Germinal center (tissue), 1 donor: ENCODE data around the gene PGGHG.
"Not testable (repeated sequence)": the region's sequence is repeated elsewhere in the genome, so short reads cannot be mapped to it uniquely, and the experiment has no call there.

Experiments used
- DNase-seq: peaks from one replicate; pipeline ENCODE4 v3.0.0; 2012; ENCODE audit warnings: mixed read lengths, low spot score

PGGHG gene

DNA sequence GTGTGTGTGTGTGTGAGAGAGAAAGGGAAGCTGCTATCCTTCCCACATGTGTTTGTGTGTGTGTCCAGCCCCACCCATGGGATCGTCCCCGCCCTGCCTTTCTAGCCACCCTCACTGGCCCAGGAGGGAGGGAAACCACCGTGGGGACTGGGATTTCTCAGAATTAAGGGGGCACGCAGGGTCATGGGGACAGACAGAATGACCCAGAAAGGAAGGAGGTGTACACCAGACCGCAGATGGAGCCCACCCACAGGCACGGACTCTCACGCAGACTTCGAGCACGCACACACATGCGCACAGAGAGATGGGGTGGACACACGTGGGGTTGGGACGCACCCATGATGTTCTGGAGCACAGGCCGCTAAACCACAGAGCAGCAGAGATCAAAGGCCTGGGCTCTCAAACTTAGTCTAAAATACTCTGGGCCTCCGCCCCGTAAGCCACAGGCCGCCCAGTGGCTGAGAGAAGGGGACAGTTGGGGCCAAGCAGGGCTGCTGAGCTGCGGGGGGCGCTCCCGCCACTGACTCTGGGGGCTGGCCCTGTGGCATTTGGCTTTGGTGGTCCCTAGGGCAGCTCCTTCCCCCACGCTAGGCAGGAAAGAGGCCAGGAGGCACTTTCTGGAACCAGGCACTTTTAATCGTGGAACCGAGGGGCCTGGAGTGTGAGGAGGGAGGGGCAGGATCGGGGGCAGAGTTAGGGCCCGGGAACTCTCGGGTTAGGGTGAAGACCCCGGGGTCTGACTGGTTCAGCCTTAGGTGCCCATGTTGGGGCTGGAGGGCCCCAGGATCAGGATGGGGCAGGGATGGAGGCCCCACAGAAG, 8.9 kb downstream of the PGGHG start:
- no peak for DNase-seq

DNA sequence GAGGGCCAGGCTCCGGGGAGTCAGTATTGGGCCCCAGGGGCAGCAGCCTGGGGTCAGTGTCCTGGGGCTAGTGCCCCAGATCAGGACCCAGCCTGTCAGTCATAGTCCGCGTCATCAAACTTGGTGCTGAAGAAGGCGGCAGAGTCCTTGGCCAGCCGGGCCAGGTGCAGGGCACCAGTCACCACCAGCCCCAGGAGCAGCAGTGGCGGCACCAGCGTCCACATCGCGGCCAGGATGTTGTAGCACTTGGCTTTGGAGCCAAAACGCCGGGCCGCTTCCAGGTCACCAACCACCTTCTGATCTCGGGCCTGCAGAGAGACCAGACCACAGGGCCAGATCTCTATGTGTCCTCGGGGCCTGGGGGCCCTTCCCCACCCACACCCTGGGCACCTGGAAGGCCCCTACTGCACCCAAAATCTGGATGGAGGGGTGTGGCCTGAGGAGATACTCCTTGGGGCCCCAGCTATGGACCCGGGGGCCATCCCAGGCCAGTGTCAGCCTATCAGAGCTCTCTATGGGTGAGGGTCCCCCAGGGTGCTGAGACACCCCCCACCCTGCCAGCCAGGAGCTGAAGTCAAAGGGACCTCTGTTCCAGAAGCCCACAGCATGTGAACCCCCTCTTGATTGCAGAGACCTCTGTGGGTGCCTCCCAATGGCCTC, 9.6 kb downstream of the PGGHG start:
- DNase-seq: no peak

DNA sequence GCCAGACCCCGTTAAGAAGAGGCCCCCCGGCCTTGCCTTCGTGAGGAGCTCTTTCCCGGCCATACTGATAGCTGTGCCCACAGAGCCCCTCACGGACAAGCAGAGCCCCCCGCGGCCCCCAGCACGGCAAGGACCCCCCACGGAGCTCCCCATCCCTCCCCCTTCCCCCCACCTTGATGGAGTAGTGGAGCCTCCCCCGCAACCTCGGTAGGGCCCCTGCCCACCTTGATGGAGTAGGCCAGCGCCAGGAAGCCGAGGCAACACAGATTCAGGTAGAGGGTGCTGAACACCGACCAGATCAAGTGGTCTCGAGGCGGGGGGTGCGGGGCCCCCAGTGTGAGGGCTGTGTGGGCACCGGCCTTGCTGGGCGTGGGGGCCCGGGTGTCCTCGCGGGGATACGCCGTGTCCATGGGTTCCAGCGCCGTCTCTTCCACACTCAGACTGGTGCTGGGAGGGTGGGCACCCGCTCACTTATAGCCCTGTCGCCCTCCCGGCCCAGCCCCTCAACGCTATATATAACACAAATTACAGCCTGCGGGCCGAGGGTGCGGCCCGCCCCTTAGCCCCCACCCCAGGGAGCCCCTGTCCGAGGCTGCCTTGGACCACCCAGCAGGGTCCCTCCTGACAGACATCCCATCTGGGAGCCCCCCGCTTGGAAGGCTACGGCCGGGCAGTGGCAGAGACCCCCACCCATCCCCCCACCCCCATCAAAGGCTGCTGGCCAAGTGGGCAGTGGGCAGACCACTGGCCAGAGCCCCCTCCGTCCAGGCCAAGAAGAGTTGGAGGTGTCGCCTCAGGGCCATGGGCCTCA, 10.4 kb downstream of the PGGHG start, which contains the start of gene IFITM5:
Gene IFITM5, minus strand, starts transcription at position 446 of the 811 bp plus-strand sequence. Its CDS starts 36 bp downstream, at position 410.
- DNase-seq: no peak

DNA sequence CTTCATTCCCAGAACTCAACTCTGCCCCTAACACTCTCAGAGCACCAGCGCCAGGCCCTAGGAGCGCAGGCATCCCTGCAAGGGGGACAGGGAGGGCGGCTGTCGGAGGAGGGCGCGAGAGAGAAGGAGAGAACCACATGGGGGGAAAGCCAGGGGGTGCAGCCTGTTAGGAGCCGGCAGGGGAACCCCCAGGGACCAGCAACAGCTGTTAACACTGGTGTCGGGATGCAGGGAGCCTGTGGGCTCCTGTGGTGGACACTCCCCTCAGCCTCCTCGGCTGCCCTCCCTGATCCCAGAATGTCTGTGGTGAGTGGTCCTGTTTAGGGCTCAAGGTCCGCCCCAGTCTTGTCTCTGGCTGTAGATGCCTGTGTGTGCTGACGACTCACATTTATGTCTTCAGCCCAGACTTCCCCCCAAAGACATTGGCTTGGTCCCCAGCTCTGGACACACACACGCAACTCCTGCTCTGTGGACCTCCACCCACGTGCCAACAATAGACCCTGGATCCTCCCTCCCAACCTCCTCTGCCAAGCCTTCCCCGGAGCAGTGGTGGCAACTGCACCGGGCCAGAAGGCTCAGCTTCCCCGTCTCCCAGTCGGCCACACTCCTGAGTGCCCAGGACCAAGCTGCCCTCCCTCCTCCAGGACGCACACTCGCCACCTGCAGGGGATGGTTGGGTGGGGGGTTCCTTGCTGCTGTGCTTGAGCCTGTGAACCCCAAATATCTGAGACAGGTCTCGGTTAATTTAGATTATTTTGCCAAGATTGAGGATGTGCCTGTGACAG, 11.2 kb downstream of the PGGHG start:
- no peak for DNase-seq

DNA sequence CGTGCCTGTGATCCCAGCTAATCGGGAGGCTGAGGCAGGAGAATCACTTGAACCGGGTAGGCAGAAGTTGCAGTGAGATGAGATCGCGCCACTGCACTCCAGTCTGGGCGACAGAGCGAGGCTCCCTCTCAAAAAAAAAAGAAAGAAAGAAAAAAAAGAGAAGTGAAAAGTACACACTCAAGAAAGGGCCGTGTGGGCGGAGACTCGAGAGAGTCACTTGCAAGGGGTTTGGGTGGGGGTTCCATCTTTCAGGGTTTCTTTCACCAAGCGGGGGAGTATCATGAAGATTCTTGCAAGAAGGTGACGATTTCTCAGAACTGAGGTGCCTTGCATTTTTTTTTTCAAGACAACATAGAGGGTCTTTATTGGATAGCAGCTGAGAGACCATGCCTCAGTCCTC, 14.4 kb downstream of the PGGHG start:
- DNase-seq: no peak

DNA sequence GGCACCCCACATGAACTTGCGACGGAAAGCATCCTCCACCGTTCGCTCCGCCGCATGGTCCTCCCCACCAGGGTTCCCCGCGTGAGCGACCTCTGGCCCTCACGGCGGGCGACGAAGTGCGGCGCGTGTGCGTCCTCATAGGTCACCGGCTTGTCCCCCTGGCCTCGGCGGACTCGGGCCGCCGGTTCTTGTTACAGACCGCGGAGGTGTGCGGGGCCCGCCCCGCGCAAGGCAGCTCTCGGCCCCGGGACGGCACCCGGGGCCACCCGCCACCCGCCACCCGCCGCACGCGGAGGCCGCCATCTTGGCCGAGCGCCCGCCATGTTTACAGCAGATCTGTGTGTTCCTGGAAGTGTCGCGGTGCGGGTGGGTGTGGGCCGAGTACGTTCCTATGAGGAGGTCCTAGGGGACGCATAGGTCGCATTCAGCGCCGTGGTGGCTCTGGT, 15.2 kb downstream of the PGGHG start:
- DNase-seq: no peak

DNA sequence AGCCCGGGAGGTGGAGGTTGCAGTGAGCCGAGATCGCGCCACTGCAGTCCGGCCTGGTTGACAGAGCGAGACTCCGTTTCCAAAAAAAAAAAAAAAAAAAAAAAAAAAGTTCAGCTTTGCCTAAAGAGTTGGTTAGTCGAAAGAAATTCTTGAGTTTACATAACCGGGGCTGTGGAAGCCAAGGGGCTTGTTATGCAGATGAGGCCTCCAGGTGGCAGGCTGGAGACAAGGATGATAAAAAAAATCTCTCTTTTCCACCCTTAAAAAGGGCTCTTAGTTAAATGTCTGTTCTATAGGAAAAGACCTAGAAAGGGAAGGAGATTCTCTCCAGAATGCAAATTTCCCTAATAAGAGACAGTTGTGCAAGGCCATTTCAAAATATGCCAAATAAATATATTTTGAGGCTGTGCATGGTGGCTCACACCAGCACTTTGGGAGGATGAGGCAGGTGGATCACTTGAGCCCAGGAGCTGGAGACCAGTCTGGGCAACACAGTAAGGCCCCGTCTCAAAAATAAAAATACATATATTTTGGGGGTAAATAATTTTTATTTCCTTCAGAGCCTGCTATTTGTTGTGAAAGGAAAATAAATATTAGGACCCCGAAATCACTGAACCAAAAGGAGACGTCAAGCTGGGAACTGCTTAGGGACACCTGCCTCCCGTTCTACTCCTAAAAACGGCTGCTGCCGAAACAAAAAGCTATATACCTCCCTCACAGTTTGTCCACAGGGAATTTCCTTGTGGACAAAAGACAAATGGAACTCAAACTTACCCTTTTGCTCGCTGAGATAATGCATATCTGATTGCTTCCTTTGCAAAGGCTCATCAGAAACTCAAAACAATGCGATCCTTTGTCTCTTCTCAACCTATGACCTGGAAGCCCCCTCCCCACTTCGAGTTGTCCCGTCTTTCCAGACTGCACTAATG, 16.3 kb downstream of the PGGHG start:
- DNase-seq: peak; percentile 70

DNA sequence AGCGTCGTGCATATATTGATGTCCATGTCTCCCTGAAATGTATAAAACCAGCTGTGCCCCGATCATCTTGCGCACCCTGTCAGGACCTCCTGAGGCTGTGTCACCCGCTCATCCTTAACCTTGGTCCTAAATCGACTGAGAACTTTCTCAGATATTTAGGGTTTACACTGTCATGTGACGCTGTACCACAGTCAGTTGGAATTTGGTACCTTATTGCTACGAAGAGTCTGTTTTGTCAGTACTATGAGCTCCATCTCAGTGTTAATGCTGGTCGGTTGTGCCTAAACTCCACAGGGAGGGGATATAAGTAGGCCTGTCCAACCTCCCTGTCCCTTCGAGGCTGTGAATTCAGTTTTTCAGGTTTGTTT, 16.9 kb downstream of the PGGHG start:
- no peak for DNase-seq

DNA sequence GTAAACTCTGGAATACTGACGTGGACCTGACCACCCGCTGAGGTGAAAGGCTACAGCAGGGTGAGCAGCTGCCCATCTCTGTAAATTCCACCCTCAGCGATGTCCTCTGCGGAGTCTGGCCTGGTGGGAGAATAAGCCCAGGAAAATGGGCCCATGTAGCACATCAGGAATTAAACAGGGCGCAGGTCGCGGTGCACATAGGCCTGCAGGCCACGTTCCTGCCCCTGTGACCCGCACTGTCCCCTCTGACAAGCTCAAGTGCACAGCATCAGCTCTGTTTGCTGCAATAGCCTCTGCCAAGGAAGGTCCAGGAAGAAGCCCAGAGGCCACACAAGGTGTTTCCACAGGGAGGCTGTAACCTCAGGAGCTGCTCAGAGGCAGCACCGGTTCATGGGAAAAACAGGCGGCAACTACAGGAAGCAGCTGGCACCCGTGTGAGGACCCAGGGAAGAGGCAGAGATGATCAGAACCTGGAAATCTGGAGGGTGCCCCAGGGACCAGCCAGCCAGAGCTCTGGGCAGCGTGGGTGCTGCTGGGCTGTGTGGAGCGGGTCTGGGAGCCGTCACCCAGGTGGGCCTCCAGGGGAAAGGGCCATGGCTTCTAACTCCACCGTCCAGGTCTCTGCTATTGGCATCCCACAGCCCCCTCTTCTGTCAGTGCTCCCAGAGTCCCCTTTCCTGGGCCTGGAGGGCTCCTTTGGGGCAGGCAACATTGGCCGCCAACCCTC, 17.9 kb downstream of the PGGHG start:
- DNase-seq: no peak

DNA sequence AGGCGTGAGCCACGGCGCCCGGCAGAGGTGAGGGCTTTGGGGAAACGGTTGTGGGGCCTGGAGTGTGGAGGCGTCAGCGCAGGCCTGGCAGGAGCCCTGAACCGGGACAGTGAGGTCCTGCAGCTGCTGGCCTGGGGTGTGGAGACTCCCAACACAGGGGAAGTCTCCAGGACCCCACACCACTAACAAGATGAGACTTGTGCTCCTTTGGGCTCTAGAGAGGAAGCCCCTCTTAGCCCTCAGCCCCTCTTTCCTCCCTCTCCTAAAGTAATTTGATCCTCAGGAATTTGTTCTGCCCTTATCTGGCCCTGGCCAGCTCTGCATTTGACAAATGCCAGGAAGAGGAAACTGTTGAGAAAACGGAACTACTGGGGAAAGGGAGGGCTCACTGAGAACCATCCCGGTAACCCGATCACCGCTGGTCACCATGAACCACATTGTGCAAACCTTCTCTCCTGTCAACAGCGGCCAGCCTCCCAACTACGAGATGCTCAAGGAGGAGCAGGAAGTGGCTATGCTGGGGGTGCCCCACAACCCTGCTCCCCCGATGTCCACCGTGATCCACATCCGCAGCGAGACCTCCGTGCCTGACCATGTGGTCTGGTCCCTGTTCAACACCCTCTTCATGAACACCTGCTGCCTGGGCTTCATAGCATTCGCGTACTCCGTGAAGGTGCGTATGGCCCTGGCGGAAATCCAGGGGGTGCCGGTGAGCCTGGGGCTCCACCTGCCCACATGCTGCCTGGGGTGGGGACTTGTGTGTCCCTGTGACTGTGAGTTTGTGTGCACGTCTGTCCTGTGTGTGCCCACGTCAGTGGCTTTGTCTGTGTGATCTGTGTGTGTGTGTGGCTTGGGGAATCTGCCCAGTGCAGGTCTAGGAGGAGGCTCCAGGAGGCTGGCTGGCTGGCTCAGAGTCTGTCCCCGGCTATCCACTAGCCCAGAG, 19.1 kb downstream of the PGGHG start, which contains the start of gene IFITM2:
Gene IFITM2, plus strand, starts transcription at position 51 of the 943 bp plus-strand sequence. Its CDS starts 377 bp downstream, at position 428.
- DNase-seq: not testable (repeated sequence)

DNA sequence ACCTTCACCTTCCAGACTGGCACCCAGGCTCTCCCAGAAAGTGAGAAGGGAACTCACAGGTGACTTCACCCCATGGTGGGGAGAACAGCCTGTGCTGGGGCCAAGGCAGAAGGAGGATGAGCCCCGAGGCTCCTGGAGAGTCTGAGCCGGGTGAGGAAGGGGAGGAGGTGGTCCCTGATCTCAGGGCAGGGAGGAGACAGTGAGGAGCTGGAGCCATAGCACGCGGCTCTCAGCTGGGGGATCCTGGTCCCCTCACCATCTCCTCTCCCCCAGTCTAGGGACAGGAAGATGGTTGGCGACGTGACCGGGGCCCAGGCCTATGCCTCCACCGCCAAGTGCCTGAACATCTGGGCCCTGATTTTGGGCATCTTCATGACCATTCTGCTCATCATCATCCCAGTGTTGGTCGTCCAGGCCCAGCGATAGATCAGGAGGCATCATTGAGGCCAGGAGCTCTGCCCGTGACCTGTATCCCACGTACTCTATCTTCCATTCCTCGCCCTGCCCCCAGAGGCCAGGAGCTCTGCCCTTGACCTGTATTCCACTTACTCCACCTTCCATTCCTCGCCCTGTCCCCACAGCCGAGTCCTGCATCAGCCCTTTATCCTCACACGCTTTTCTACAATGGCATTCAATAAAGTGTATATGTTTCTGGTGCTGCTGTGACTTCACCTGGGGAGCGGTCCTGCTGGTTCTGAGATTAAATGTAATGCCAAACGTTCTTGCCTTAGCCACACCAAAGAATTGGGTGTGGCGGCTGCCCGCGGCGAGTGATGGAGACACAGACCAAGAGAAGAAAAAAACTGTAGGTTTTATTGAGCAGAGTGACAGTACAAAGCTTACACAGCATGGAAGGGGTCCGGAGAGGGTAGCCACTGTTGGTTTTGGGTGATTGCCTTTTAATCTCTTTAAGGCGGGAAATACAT, 20.1 kb downstream of the PGGHG start:
- not testable (repeated sequence) for DNase-seq

DNA sequence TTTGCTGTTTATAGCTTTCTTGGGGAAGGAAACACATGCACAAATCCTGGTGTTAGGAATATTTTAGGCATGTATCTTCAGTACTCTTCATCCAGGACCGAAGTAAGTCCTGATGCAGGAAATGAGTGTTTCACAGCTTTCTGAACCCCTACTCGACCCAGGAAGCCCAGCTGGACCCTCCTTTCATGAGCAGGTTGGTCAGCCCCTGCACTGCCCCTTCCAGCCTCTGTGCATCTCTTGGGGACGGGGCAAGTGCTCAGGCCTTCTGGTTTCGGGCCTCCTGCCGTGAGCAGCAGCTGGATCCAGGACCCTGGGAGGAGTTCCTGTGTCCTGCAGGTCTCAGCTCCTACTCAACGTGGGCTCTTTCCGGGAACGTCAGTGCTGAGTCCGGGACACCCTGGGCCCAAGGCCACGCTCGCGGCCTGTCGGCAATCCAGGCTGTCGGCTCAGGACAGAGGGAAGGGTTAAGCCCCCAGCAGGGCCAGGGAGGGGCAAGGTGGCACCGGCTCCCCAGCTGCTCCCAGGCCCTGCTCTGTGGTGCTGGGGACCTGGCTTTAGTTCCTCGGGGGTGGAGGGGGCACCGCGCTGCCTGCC, 21.1 kb downstream of the PGGHG start:
- not testable (repeated sequence) for DNase-seq

DNA sequence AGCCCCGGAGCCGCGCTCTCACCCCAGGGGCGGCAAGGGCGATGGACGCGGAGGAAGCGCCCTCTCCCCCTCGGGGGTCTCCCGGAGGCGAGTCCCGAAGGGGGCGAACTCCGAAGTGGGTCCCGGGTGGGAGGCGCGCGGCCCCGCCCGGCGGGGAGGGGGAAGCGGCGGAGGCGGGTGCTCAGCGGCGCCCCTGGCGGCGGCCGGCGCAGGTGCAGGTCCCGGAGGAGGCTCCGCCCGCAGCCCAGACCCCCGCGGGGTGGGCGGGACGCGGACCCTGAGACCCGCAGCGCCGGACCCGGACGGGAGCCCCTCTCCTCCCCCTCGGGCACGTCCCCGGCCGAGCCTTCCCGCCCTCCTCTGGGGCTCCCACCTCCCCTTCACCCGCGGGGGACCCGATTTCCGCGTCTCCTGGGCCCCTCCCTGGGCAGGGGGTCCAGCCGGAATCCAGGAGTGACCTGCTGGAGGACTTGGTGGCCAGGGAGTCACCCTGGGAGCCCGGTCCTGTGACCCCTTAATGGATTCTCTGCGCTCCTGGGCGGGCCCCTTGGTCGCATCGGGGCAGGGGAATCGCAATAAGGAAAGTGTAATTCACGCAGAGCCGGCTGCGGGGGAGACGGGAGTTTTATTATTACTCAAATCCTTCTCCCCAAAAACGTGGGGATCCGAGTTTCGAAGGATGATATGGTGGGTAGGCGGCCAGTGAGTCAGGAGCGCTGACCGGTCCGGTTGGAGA, 22.3 kb downstream of the PGGHG start:
- DNase-seq: not testable (repeated sequence)

DNA sequence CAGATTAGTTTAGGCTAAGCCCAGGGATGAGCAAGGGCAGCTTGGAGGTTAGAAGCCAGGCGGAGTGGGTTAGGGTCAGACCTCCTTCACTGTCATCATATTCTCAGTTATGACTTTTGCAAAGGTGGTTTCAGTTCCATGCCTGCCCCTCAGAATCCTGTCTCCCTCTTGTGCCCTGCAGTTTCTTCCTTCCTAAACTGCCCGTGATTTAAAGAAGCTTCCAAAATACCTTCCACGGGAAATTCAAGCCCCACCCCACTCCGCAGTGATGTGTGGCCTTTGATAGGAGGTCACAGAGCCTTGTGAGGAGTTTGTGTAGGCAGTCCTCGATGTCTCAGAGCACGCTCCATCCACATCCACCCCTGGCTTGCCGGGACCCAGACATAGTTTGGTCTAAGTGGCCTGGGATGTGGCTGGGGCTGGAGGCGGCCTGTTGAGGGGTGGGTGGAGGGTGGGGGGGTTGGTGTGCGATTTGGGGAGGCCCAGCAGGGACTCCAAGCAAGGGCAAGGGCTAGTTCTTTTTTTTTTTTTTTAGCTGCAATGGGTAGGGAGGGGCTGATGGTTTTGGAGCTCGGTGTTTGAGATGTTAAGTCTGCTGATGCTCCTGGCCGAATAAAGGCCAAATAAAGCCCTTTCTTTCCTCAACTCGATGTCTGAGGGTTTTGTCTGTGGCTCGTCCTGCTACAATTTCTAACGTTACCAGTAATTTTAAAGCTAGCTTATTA, 23.3 kb downstream of the PGGHG start:
- no peak for DNase-seq

DNA sequence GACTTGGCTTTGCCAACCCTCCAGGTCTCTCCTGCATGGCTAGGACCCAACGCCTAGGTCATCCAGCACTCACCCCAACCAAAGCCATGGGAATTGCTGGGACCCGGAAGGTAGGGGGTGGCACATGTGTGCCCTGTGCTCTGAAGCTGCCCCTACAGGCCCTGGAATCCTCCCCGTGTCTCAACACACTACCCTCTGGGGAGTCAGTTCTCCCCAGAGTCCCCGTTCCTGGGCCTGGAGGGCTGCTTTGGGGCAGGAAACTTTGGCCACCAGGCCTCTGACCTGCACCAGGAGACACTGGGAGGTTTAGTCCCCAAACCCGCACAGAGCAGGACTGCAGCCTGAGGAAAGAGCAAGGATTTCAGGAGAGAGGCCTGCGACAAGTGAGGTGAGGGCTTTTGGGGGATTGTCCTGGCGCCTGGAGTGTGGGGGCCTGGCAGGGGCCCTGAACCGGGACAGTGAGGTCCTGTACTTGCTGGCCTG, 24.4 kb downstream of the PGGHG start:
- no peak for DNase-seq
